ENCODE data around the gene SIRT5. TPM values are rescaled to one million over a fixed set of nuclear protein-coding genes. Genes with fewer than 3 reads are reported as not detected.

Gene SIRT5
- total RNA-seq, 1 experiment from 2014 or later: 14.3 TPM

DNA sequence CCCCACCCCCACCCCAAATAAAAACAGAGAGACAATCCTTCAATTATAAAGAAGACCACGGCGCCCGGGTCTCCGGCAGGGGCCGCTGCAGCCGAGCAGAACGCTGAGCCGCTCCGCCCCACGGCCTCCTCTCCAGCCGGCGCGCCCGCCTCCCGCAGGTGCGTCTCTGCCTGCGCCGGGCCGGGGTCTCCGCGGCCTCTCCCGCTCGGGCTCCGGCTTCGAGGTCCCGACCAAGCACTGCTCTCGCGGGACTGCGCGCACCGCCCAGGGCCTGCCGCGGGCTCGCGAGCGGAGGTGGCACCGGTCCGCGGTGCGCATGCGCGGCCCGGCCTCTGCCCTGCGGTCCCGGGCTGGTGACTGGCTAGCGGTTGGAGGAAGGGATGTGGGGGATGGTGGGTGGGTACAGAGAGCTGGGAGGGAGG, 241 bp upstream of the SIRT5 start:
- WGBS (ENCODE audit: extremely low coverage, insufficient read length, low lambda C conversion rate): no CpG with 5 or more reads among the region's 46 CpGs
- no peak overlapping the region for H3K56ac ChIP-seq (ENCODE audit: insufficient read length, low read depth, low read length)
- no peak overlapping the region for H2AK5ac ChIP-seq (ENCODE audit: insufficient read length, low read length)
- H2BK15ac ChIP-seq (ENCODE audit: low read depth, low read length): no peak overlapping the region
- no peak overlapping the region for H4K8ac ChIP-seq (replicated peaks; ENCODE audit: insufficient read length, low read depth, low read length)
- no peaks in the 10 kb centered on the region for H4K20me1 ChIP-seq (ENCODE audit: control insufficient read depth, insufficient read depth, insufficient read length)
- no peak overlapping the region for H3T11ph ChIP-seq (ENCODE audit: low read length)
- H3K9ac ChIP-seq (ENCODE audit: extremely low read depth, insufficient read length, low read length): no peak overlapping the region
- no peak overlapping the region for H2BK12ac ChIP-seq (ENCODE audit: insufficient read length, low read depth, low read length)
- H3K4ac ChIP-seq (ENCODE audit: low read depth, low read length): no peak overlapping the region
- H3K4me3 Mint-ChIP-seq: peak overlapping the region; percentile 92 to 94
- H2BK5ac ChIP-seq (ENCODE audit: insufficient read length, low read length): no peak overlapping the region
- H2BK120ac ChIP-seq (ENCODE audit: low read depth, low read length, poor library complexity, severe bottlenecking): no peak overlapping the region
- no peak overlapping the region for H2BK20ac ChIP-seq (ENCODE audit: low read depth, low read length, poor library complexity, severe bottlenecking)
- no peaks in the 10 kb centered on the region for H3K79me1 ChIP-seq (ENCODE audit: insufficient read depth, low read depth, low read length, poor library complexity, severe bottlenecking)
- H4K5ac ChIP-seq (ENCODE audit: insufficient read length, low read depth, low read length): no peak overlapping the region
- peaks cover 7% of the 10 kb centered on the region in 2 experiments; a peak in 3 of 5 replicates for H3K9me3 Mint-ChIP-seq
- no peaks in the 10 kb centered on the region for H3K4me1 ChIP-seq (ENCODE audit: insufficient read depth, low read length)
- peaks cover 0 to 2% (median 0%) of the 10 kb centered on the region in 3 experiments; a peak in 1 of 7 replicates for H3K36me3 Mint-ChIP-seq (ENCODE audit: insufficient read depth in 1 of 3, low read depth in 3 of 3)
- H3K27me3 Mint-ChIP-seq (ENCODE audit: low read depth): no peaks in the 10 kb centered on the region
- H3K4me2 ChIP-seq (ENCODE audit: insufficient read depth, insufficient read length, low read length): peak overlapping the region; percentile 96
- H3K18ac ChIP-seq (ENCODE audit: insufficient read length, low read depth, low read length): peak overlapping the region; percentile 91
- H3K14ac ChIP-seq (ENCODE audit: insufficient read depth, low read length): peak overlapping the region; percentile 87; the same call in 1 of the 2 replicates
- peaks cover 25 to 28% of the 10 kb centered on the region in 2 experiments for H3K4me1 Mint-ChIP-seq
- TF ChIP-seq, protein P1, sequence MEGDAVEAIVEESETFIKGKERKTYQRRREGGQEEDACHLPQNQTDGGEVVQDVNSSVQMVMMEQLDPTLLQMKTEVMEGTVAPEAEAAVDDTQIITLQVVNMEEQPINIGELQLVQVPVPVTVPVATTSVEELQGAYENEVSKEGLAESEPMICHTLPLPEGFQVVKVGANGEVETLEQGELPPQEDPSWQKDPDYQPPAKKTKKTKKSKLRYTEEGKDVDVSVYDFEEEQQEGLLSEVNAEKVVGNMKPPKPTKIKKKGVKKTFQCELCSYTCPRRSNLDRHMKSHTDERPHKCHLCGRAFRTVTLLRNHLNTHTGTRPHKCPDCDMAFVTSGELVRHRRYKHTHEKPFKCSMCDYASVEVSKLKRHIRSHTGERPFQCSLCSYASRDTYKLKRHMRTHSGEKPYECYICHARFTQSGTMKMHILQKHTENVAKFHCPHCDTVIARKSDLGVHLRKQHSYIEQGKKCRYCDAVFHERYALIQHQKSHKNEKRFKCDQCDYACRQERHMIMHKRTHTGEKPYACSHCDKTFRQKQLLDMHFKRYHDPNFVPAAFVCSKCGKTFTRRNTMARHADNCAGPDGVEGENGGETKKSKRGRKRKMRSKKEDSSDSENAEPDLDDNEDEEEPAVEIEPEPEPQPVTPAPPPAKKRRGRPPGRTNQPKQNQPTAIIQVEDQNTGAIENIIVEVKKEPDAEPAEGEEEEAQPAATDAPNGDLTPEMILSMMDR (conservative IDR thresholded peaks at IDR 0.05): peak; percentile 71
- H2AFZ ChIP-seq (ENCODE audit: low read length): no peak overlapping the region
- no peak overlapping the region for H3K27ac ChIP-seq (ENCODE audit: insufficient read length, low read depth, low read length)
- H3K9me3 ChIP-seq (ENCODE audit: control insufficient read depth, low read depth, low read length): no peaks in the 10 kb centered on the region
- H3K27ac Mint-ChIP-seq: peak overlapping the region; percentile 98 to 99 (median 99)
- DNase-seq: peak; percentile 96
- no peaks in the 10 kb centered on the region for H3K27me3 ChIP-seq (ENCODE audit: insufficient read depth, low read length)
- H3K23me2 ChIP-seq (ENCODE audit: insufficient read length, low read depth, low read length, poor library complexity, severe bottlenecking): peaks cover 11% of the 10 kb centered on the region
- no peak overlapping the region for H3K23ac ChIP-seq (ENCODE audit: insufficient read length, low read depth, low read length)
- no peak overlapping the region for H4K91ac ChIP-seq (ENCODE audit: insufficient read length, low read depth, low read length)
- H3K79me2 ChIP-seq (ENCODE audit: insufficient read depth, low read length): no peaks in the 10 kb centered on the region; the same call in 1 of the 2 replicates
